ENCODE data around the gene PTPRR.

PTPRR gene

GRCh38 chr12:70919597-70920035 lies 922 bp downstream of the PTPRR start:
- H3K4me3 ChIP-seq (ENCODE audit: control insufficient read depth, low read depth, low read length) = no peak overlapping the region
- peak; percentile 28 for DNase-seq (ENCODE audit: low read depth)
- TF ChIP-seq CTCF (conservative IDR thresholded peaks at IDR 0.05; ENCODE audit: control insufficient read depth, insufficient read depth, low read depth, low read length) = no peak

GRCh38 chr12:70919176-70919575 lies 1.4 kb downstream of the PTPRR start:
- no peak for DNase-seq (ENCODE audit: low read depth)
- H3K4me3 ChIP-seq (ENCODE audit: control insufficient read depth, low read depth, low read length) = no peak overlapping the region
- TF ChIP-seq CTCF (conservative IDR thresholded peaks at IDR 0.05; ENCODE audit: control insufficient read depth, insufficient read depth, low read depth, low read length) = no peak

GRCh38 chr12:70918321-70918720 lies 2.2 kb downstream of the PTPRR start:
- no peak overlapping the region for H3K4me3 ChIP-seq (ENCODE audit: control insufficient read depth, low read depth, low read length)
- no peak for TF ChIP-seq CTCF (conservative IDR thresholded peaks at IDR 0.05; ENCODE audit: control insufficient read depth, insufficient read depth, low read depth, low read length)
- DNase-seq (ENCODE audit: low read depth) = no peak

DNA sequence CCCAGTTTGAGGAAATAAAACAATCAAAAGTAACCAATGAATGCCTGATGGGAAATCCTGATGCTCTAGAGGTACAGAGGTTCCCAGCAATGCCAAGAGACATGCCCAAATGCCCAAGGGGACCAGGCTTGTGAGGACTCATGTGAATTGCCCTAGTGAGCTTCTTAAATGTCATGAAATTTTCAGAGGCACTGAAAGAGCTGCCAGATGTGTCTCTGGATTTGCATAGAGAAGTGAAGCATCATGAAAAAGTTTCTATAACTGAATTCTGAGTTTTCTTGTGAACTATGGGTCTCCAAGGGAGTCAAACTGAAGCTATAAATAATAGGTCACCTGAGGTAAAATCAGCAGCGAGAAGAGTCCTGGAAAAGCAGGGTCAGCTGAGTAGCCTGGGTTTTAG lies 9.9 kb downstream of the PTPRR start:
- no peak overlapping the region for H3K4me3 ChIP-seq (ENCODE audit: control insufficient read depth, low read depth, low read length)
- no peak for DNase-seq (ENCODE audit: low read depth)
- TF ChIP-seq CTCF (conservative IDR thresholded peaks at IDR 0.05; ENCODE audit: control insufficient read depth, insufficient read depth, low read depth, low read length) = no peak

- no peak overlapping the region for H3K4me3 ChIP-seq (ENCODE audit: control insufficient read depth, low read depth, low read length)
- no peak for TF ChIP-seq CTCF (conservative IDR thresholded peaks at IDR 0.05; ENCODE audit: control insufficient read depth, insufficient read depth, low read depth, low read length)
- no peak for DNase-seq (ENCODE audit: low read depth)
Measured at GRCh38 chr12:70908978-70909377, 11.6 kb downstream of the PTPRR start.

GRCh38 chr12:70907412-70907811 lies 13.1 kb downstream of the PTPRR start:
- no peak overlapping the region for H3K4me3 ChIP-seq (ENCODE audit: control insufficient read depth, low read depth, low read length)
- DNase-seq (ENCODE audit: low read depth) = no peak
- no peak for TF ChIP-seq CTCF (conservative IDR thresholded peaks at IDR 0.05; ENCODE audit: control insufficient read depth, insufficient read depth, low read depth, low read length)

DNA sequence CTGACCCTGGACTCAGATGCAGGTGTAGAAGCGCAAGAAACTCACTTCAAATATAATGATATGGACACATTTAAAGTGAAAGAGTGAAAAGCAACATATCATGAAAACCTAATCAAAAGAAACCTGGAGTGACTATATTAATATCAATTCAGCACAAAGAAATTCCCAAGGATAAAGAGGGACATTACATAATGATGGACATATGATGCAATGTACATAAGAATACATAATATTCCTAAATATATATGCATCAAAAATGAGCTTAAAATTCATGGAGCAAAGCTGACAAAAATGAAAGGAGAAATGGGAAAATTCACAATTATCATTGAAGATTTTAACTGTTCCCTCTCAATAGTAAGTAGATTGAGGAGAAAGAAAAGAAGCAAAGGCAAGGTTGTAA lies 24.6 kb downstream of the PTPRR start:
- no peak for TF ChIP-seq CTCF (conservative IDR thresholded peaks at IDR 0.05; ENCODE audit: control insufficient read depth, insufficient read depth, low read depth, low read length)
- H3K4me3 ChIP-seq (ENCODE audit: control insufficient read depth, low read depth, low read length) = no peak overlapping the region
- DNase-seq (ENCODE audit: low read depth) = no peak

Data from fibroblast of mammary gland (primary cell).